HepG2 (cell line): Measurements from ENCODE around the gene TFEB. TPM values are rescaled to one million over a fixed set of nuclear protein-coding genes. Genes with fewer than 3 reads are reported as not detected.

ENCODE experiments used
- ARID4A ChIP-seq: sonication (generic); formaldehyde crosslinking; IDR thresholded peaks from 2 replicates; pipeline ENCODE4 v1.5.0; 2020; ENCODE audit warnings: mild to moderate bottlenecking, missing genetic modification reagents, borderline replicate concordance
- CCAR2 ChIP-seq: fragments of 200-400 bp; formaldehyde crosslinking; optimal IDR thresholded peaks from 2 replicates; pipeline ENCODE3; 2018; ENCODE audit warnings: low read depth, mild to moderate bottlenecking, low read length, moderate library complexity
- GABPB1 ChIP-seq: IDR thresholded peaks from 2 replicates; pipeline ENCODE4 v1.6.1; 2016; ENCODE audit warnings: mild to moderate bottlenecking, missing genetic modification reagents, moderate library complexity, missing compliant biosample characterization
- HMGXB4 ChIP-seq, 2 experiments: sonication (generic) in 1 of 2; formaldehyde crosslinking in 1 of 2; IDR thresholded peaks; 2 replicates each; pipeline versions ENCODE4 v1.4.0 to v1.6.1; 2018 to 2020; ENCODE audit warnings: missing genetic modification reagents in 2 of 2, borderline replicate concordance in 1 of 2, low read depth in 1 of 2, mild to moderate bottlenecking in 1 of 2, missing biosample characterization in 1 of 2
- KDM4B ChIP-seq: sonication (generic); formaldehyde crosslinking; IDR thresholded peaks from 2 replicates; pipeline ENCODE4 v1.4.0; 2020; ENCODE audit warnings: missing genetic modification reagents
- MEF2D ChIP-seq: sonication (generic); formaldehyde crosslinking; IDR thresholded peaks from 2 replicates; pipeline ENCODE4 v1.5.1; 2020; ENCODE audit warnings: mild to moderate bottlenecking, missing genetic modification reagents
- MIER2 ChIP-seq: IDR thresholded peaks from 2 replicates; pipeline ENCODE4 v1.6.1; 2016; ENCODE audit warnings: missing biosample characterization, missing genetic modification reagents
- NFE2L2 ChIP-seq: fragments of 150-350 bp; IDR thresholded peaks from 2 replicates; pipeline ENCODE4 v1.6.1; 2014; ENCODE audit warnings: low read length
- NR2F2 ChIP-seq: IDR thresholded peaks from 2 replicates; pipeline ENCODE4 v1.6.1; 2012; ENCODE audit warnings: low read depth, inconsistent platforms, borderline replicate concordance
- RXRB ChIP-seq: IDR thresholded peaks from 2 replicates; pipeline ENCODE4 v1.6.1; 2016; ENCODE audit warnings: borderline replicate concordance, missing genetic modification reagents, missing compliant biosample characterization
- SMARCE1 ChIP-seq: fragments of 450-650 bp; IDR thresholded peaks from 2 replicates; pipeline ENCODE4 v1.6.1; 2017; ENCODE audit warnings: borderline replicate concordance
- SP1 ChIP-seq, 2 experiments: fragments of 450-650 bp in 1 of 2; sonication (generic) in 1 of 2; formaldehyde crosslinking in 1 of 2; IDR thresholded peaks; 2 replicates each; pipeline versions ENCODE4 v1.4.0 to v1.6.1; 2016 to 2020; ENCODE audit warnings: missing genetic modification reagents in 1 of 2
- SP140L ChIP-seq: sonication (generic); formaldehyde crosslinking; IDR thresholded peaks from 2 replicates; pipeline ENCODE4 v1.4.0; 2020; ENCODE audit warnings: missing genetic modification reagents, borderline replicate concordance
- ZBTB42 ChIP-seq: sonication (generic); formaldehyde crosslinking; IDR thresholded peaks from 2 replicates; pipeline ENCODE4 v1.5.0; 2020; ENCODE audit warnings: mild to moderate bottlenecking, missing genetic modification reagents
- ZNF160 ChIP-seq: sonication (generic); formaldehyde crosslinking; IDR thresholded peaks from 2 replicates; pipeline ENCODE4 v1.8.0; 2022; ENCODE audit warnings: mild to moderate bottlenecking, inconsistent platforms, missing genetic modification reagents
- ZNF326 ChIP-seq: sonication (generic); formaldehyde crosslinking; IDR thresholded peaks from 2 replicates; pipeline ENCODE4 v1.4.0; 2020; ENCODE audit warnings: missing genetic modification reagents, borderline replicate concordance
- ZNF552 ChIP-seq: sonication (generic); formaldehyde crosslinking; IDR thresholded peaks from 2 replicates; pipeline ENCODE4 v1.9.0; 2022; ENCODE audit warnings: missing genetic modification reagents, mild to moderate bottlenecking, borderline replicate concordance
- ZNF576 ChIP-seq: sonication (generic); formaldehyde crosslinking; IDR thresholded peaks from 2 replicates; pipeline ENCODE4 v1.4.0; 2020; ENCODE audit warnings: mild to moderate bottlenecking, missing genetic modification reagents
- ZNF619 ChIP-seq: sonication (generic); formaldehyde crosslinking; IDR thresholded peaks from 2 replicates; pipeline ENCODE4 v1.4.0; 2020; ENCODE audit warnings: mild to moderate bottlenecking, missing genetic modification reagents
- ZNF660 ChIP-seq: sonication (generic); formaldehyde crosslinking; IDR thresholded peaks from 2 replicates; pipeline ENCODE4 v1.5.1; 2020; ENCODE audit warnings: mild to moderate bottlenecking, low read depth, missing genetic modification reagents, borderline replicate concordance
- ZNF749 ChIP-seq: sonication (generic); formaldehyde crosslinking; IDR thresholded peaks from 2 replicates; pipeline ENCODE4 v1.8.0; 2022; ENCODE audit warnings: mild to moderate bottlenecking, missing genetic modification reagents, moderate library complexity, borderline replicate concordance
- ZNF75D ChIP-seq: sonication (generic); formaldehyde crosslinking; IDR thresholded peaks from 2 replicates; pipeline ENCODE4 v1.8.1; 2023; ENCODE audit warnings: missing genetic modification reagents, mild to moderate bottlenecking, borderline replicate concordance
- polyA plus RNA-seq, 8 experiments: library from polyadenylated mRNA; depleted of rRNA in 3 of 8; stranded (reverse) in 7 of 8; unstranded in 1 of 8; fragments of >200 nt; fragmentation: Illumina TruSeq in 4 of 8; extraction: Trizol in 4 of 8; gene quantifications; 2 replicates each; pipeline versions ENCODE4 v1.2.1 to v1.2.3, GENCODE V29; 2011 to 2016; ENCODE audit warnings: low read depth in 4 of 8, missing spikeins in 1 of 8, mixed read lengths in 1 of 8; ENCODE audit not compliant: insufficient read depth in 1 of 8
- total RNA-seq, 5 experiments: library from RNA; depleted of rRNA; stranded (reverse); fragments of >200 nt; fragmentation: Illumina TruSeq; extraction: Trizol; gene quantifications; 2 replicates each; pipeline ENCODE4 v1.2.3, GENCODE V29; 2016; ENCODE audit warnings: low read depth in 1 of 5

TFEB gene
- total and polyA plus RNA-seq, 2 of the 13 experiments (the other 11 are each of a cell fraction or from before 2014, with no cell fraction given): 13.3 to 18.7 TPM

GRCh38 chr6:41733707-41734665 lies 1.4 kb downstream of the TFEB start (continued):
- peak; percentile 25 for TF ChIP-seq ARID4A (CRISPR knock-in tag)
- no peak for TF ChIP-seq ZNF749 (CRISPR knock-in tag)
- 0 out of 2 replicates have a peak, but pooled peaks have one; percentile 17 for TF ChIP-seq ZNF552
- no peak for TF ChIP-seq NFE2L2
- TF ChIP-seq RXRB (CRISPR knock-in tag): no peak
- TF ChIP-seq SMARCE1: no peak
- TF ChIP-seq CCAR2: no peak
- TF ChIP-seq ZNF660 (CRISPR knock-in tag): no peak
- 0 out of 2 replicates have a peak, but pooled peaks have one; percentile 30 for TF ChIP-seq ZBTB42 (CRISPR knock-in tag)
- TF ChIP-seq ZNF75D (CRISPR knock-in tag): no peak
- 0 out of 2 replicates have a peak, but pooled peaks have one; percentile 15 for TF ChIP-seq MEF2D
- peak; percentile 38; the same call in 1 of the 2 replicates for TF ChIP-seq NR2F2
- 0 out of 2 replicates have a peak, but pooled peaks have one; percentile 27 for TF ChIP-seq ZNF619 (CRISPR knock-in tag)
- TF ChIP-seq KDM4B (CRISPR knock-in tag): no peak; the same call in 1 of the 2 replicates
- no peak for TF ChIP-seq SP140L
- no peak; the same call in 1 of the 2 replicates for TF ChIP-seq ZNF576 (CRISPR knock-in tag)
- TF ChIP-seq ZNF326 (CRISPR knock-in tag): no peak
- no peak; a peak in 1 of 4 replicates for TF ChIP-seq HMGXB4 (CRISPR knock-in tag; IDR thresholded peaks at IDR 0.05; ENCODE audit: borderline replicate concordance in 1 of 2, low read depth in 1 of 2)
- TF ChIP-seq ZNF160 (CRISPR knock-in tag): no peak
- TF ChIP-seq GABPB1 (CRISPR knock-in tag): peak; percentile 64; the same call in 1 of the 2 replicates
- no peak for TF ChIP-seq SP1 (IDR thresholded peaks at IDR 0.05)
- peak; percentile 28; the same call in 1 of the 2 replicates for TF ChIP-seq SP1 (CRISPR knock-in tag; IDR thresholded peaks at IDR 0.05)
- no peak for TF ChIP-seq MIER2 (CRISPR knock-in tag)
